Inflammatory macrophage treated with lipopolysaccharide for 1 hour (primary cell): ENCODE measurements around the gene CLIC3.
A peak's percentile ranks its signal among the peaks of the same experiment; 100 is the strongest.

Source experiments
- DNase-seq, 2 donors: peaks; one replicate each; pipeline ENCODE4 v3.0.0-alpha.2; 2020 to 2022

CLIC3 gene

DNA sequence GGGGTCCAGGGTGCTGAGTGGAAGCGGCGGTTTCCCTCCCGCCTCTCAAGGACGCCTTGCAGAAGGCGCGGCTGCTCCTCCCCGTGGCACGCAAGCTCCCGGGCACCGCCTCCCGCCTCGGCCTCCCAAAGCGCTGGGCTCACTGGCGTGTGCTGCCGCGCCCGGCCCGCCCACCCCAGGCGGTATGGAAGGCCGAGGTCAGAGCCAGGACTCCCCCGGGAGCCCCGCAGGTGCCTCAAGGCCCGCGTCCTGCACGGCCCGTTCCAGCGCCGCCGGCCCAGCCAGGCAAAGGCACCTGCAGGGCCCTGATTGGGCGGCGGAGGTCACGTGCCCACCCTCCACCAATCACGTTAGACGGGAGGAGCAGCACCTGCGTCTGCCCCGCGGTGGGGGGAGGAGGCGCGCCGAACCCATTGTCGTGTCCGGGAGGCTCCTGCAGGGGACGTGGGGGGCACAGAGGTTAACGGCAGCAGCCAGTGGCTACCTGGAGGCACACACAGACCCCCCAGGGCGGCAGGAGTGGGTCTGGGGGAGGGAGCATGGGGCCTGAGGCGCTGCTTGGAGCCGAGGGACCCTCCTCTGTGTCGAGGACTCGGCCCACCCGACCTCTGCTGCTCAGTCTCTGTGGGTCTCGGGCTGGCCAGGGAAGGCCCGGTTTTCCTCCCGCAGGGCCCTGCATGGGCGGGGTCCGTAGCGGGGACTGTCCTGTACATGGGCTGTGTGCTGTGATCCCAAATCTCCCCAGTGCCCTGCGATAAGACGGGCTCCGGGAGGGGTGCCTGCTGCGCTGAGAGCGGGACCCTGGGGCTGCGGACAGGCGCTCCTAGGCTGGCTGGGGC, 46.3 kb downstream of the CLIC3 start:
- peak; percentile 71 to 85 for DNase-seq

DNA sequence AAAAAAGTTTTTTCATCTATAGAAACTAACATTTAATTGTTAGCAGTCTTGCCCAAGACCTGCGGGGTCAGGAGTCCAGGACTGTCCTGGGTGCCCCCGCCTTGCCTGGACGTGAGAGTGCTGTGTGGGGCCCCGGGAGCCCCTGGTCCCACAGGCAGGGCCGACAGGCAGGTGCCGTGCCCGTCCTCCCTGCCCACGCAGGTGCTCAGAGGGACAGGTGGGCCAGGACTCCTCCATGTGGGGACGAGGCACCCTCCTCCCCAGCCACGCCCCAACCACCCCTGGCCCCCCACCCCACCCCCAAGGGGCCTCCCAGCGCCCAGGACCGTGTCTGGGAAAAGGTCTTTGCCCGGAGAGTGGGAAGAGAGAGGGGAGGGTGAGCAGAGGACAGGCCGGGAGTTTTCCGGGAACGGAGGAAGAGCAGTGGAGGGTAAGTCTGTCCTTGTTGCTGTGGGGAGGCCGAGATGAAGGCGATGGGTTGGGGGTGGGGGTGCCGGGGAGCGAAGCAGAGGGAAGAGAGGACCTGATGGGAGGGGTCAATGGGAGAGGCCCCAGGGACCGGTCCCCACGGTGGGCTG, 47.0 kb downstream of the CLIC3 start:
- DNase-seq: no peak

DNA sequence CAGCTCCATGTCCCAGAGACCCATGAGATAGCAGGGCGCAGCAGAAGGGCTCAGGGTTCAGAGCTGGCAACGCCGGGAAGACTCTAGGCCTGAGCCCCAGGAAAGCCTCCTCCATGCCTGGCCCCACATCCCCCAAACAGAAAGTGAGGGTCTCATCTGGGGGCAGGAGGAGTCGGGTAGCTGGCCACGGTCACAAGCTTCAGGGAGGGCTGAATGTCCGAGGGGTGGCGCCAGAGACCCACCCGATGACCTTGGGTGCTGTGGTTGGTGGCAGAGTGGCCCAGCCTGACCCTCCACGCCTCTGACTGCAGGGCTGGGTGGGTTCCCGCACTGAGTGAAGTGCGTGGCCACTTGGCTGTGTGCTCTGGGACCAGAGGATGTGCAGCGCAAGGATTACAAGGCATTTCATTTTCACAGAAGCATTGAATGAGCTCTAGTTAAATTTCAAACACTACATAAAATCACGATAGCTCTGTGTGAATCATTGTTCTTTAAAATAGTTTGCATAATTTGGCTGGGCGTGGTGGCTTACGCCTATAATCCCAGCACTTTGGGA, 48.3 kb downstream of the CLIC3 start:
- DNase-seq: peak in 1 of 2 donors; percentile 56

DNA sequence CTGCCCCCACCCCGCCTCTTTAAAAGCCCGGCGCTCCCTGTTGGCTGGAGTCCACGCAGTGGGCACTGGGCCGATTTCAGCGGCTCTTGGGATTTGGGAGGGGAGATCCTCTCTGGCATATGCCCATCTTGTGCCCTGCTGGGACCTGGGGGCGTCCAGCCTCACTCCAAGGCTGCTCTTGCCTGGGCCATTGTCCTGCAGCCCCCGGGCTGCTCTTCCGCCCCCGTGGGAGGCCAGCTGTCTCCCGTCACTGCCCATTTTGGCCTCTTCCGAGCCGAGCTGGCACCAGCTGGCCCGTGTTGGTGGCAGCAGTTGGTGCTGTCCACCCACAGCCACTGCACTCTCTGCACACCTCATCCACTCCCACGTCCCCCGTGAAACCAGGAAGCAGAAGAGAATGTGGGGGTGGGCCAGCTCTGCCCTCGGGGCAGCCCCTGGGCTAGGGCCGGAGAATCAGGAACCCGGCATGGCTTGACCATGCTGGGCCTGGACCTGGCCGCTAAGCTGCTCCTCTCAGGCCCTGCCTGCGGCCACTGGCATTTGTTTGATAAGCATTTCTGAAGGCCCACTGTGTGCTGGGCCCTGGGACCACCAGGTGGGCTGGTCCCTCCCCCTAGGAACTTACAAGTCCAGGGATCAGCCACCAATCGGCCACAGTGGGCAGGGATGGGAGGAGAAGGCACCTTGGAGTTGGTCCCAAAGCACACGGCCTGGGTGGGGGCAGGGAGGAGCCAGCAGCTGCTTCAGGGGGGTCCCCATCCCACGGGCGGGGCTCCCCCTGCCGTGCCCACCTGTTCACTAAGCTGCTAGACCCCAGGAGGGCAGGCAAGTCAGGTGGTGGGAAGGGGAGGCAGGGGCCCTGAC, 49.1 kb downstream of the CLIC3 start:
- peak in 1 of 2 donors; percentile 62 for DNase-seq

DNA sequence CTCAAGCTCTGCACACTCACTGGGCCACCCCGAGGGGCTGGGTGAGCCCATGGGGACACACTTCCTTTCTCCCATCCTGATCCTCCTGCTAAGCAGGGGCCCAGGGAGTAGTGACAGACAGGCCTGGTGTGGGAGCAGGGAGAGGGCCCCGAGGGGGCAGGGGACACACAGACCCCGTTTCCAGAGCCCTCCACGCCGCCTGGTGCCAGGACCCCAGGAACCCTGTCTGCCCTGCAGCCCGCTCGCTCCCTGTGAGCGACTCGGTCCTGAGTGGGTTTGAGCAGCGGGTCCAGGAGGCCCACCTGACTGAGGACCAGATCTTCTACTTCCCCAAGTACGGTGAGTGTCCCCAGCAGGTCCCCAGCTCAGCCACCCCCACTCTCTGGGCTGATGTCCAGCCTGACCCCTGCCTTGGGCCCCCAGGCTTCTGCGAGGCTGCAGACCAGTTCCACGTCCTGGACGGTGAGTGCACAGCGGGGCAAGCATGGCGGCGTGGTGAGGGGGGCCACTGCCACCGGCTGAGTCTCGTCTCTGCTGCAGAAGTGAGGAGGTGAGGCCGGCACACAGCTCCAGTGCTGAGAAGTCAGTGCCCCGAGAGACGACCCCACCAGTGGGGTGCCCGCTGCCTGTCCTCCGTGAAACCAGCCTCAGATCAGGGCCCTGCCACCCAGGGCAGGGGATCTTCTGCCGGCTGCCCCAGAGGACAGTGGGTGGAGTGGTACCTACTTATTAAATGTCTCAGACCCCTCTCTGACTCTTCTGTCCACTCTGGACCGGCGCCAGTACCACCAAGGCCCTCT, 49.9 kb downstream of the CLIC3 start:
- DNase-seq: no peak

DNA sequence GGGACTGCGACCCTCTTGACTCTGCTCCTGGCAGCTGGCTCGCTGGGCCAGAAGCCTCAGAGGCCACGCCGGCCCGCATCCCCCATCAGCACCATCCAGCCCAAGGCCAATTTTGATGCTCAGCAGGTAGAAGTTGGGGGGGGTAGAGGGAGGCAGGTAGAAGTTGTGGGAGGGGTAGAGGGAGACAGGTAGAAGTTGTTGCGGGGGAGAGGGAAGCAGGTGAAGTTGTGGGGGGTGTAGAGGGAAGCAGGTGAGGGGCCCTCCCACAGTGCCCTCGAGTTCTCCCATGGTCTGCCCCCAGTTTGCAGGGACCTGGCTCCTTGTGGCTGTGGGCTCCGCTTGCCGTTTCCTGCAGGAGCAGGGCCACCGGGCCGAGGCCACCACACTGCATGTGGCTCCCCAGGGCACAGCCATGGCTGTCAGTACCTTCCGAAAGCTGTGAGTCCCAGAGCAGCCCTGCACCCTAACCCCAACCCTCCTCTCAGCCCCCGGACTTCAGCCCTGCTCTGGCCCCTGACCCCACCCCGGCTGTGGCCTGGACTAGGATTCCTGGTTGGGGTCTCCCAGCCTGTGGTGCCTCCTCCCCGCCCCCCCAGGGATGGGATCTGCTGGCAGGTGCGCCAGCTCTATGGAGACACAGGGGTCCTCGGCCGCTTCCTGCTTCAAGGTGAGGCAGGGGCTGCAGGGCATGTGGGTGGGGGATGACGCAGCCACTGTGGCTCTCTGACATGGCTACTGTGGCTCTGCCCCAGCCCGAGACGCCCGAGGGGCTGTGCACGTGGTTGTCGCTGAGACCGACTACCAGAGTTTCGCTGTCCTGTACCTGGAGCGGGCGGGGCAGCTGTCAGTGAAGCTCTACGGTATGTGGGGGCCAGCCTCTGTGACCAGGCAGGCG, 50.8 kb downstream of the CLIC3 start:
- DNase-seq: no peak
